ENCODE measurements around the gene SLC1A1. TPM values are rescaled to one million over a fixed set of nuclear protein-coding genes. Genes with fewer than 3 reads are reported as not detected.
"Not testable (repeated sequence)": the region's sequence is repeated elsewhere in the genome, so short reads cannot be mapped to it uniquely, and the experiment has no call there.

The SLC1A1 gene
- total RNA-seq, 1 donor from 2014 or later, result 52.7 TPM

DNA sequence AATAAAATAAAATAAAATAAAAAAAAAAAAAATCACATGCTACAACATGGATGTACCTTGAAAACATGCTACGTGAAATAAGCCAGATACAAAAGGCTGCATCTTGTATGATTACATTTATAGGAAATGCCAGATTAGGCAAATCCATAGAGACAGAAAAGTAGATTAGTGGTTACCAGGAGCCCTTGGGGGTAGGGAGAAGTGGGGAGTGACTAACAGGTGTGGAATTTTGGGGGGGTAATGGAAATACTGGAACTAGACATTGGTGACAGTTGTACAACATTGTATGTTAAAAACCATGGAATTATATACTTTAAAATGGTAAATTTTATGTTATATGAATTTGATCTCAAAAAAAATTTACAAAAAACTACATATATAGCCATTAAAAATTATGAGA, 47.3 kb downstream of the SLC1A1 start:
- TF ChIP-seq, protein P1, sequence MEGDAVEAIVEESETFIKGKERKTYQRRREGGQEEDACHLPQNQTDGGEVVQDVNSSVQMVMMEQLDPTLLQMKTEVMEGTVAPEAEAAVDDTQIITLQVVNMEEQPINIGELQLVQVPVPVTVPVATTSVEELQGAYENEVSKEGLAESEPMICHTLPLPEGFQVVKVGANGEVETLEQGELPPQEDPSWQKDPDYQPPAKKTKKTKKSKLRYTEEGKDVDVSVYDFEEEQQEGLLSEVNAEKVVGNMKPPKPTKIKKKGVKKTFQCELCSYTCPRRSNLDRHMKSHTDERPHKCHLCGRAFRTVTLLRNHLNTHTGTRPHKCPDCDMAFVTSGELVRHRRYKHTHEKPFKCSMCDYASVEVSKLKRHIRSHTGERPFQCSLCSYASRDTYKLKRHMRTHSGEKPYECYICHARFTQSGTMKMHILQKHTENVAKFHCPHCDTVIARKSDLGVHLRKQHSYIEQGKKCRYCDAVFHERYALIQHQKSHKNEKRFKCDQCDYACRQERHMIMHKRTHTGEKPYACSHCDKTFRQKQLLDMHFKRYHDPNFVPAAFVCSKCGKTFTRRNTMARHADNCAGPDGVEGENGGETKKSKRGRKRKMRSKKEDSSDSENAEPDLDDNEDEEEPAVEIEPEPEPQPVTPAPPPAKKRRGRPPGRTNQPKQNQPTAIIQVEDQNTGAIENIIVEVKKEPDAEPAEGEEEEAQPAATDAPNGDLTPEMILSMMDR (IDR thresholded peaks at IDR 0.05), result no peak
- Histone ChIP-seq H3K27me3 (no peaks in the 10 kb centered on the region), H3K4me1 (no peaks in the 10 kb centered on the region), H3K27ac (no peak overlapping the region), H3K9me3 (no peaks in the 10 kb centered on the region), H3K4me3 (no peak overlapping the region), H3K36me3 (no peaks in the 10 kb centered on the region)
- intact Hi-C loops (cut with DNase I), result no loop called here
- DNase-seq, result no peak
- ATAC-seq, result no peak

DNA sequence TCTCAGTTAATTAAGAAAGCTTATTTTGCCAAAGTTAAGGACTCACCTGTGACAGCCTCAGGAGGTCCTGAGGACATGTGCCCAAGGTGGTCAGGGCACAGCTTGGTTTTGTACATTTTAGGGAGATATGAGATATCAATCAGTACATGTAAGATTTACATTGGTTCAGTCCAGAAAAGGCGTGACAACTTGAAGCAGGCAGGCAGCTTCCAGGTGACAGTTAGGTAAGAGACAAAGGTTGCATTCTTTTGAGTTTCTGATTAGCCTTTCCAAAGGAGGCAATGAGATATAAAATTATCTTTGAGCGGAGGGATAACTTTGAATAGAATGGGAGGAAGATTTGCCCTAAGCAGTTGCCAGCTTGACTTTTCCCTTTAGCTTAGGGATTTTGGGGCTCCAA, 47.8 kb downstream of the SLC1A1 start:
- Histone ChIP-seq H3K4me1 (no peaks in the 10 kb centered on the region), H3K27ac (no peak overlapping the region), H3K36me3 (no peaks in the 10 kb centered on the region), H3K27me3 (no peaks in the 10 kb centered on the region), H3K9me3 (no peaks in the 10 kb centered on the region), H3K4me3 (no peak overlapping the region)
- TF ChIP-seq, protein P1 (IDR thresholded peaks at IDR 0.05), result no peak
- ATAC-seq (no peak), DNase-seq (no peak)
- intact Hi-C loops (cut with DNase I), result no loop called here

DNA sequence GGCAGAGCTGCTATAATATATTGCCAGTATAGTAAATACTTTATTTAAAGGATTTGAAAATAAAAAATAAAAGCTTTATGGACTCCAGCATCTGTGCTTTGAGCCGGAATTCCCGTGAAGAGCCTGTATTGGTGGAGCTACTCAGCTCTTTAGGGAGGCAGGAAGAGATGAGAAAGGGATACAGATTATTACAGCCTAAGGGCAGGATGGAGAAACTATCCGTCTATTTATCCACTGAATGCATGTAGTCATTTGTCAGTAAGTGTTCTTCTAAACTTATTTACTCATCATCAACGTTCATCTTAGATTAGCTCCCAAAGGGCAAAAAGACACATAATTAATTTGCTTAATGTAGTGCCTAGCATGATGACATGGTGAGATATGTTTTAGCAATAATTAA, 48.4 kb downstream of the SLC1A1 start:
- H3K27me3 ChIP-seq, result no peaks in the 10 kb centered on the region
- H3K4me1 ChIP-seq, result no peaks in the 10 kb centered on the region
- TF ChIP-seq, protein P1 (IDR thresholded peaks at IDR 0.05), result no peak
- intact Hi-C loops (cut with DNase I), result no loop called here
- no peak overlapping the region for H3K27ac ChIP-seq
- DNase-seq (no peak), ATAC-seq (no peak)
- no peak overlapping the region for H3K4me3 ChIP-seq
- H3K36me3 ChIP-seq, result no peaks in the 10 kb centered on the region
- no peaks in the 10 kb centered on the region for H3K9me3 ChIP-seq

DNA sequence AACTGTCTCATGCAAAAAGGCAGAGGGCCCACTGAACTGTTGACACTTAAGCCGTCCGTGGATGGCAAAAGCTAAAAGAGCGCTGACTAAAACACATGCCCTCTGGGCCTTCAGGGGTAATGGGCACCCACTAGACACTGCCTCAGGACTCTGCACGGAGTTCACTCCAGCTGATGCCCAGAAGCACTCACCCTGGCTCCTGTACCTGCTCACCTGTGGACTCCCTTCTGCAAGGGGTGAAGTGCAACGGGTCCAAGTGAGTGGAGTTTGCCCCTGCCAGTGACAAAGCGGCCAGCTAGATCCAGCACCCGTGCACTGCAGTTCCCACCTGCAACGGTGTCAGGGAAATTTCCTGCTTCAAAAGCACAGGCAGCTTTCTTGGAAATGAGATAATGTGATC, 50.2 kb downstream of the SLC1A1 start:
- no peaks in the 10 kb centered on the region for H3K27me3 ChIP-seq
- no peak overlapping the region for H3K27ac ChIP-seq
- H3K36me3 ChIP-seq, result no peaks in the 10 kb centered on the region
- no peak overlapping the region for H3K4me3 ChIP-seq
- no peak for DNase-seq
- intact Hi-C loops (cut with DNase I), result no loop called here
- ATAC-seq, result no peak
- TF ChIP-seq, protein P1 (IDR thresholded peaks at IDR 0.05), result no peak
- H3K9me3 ChIP-seq, result no peaks in the 10 kb centered on the region
- H3K4me1 ChIP-seq, result no peaks in the 10 kb centered on the region

DNA sequence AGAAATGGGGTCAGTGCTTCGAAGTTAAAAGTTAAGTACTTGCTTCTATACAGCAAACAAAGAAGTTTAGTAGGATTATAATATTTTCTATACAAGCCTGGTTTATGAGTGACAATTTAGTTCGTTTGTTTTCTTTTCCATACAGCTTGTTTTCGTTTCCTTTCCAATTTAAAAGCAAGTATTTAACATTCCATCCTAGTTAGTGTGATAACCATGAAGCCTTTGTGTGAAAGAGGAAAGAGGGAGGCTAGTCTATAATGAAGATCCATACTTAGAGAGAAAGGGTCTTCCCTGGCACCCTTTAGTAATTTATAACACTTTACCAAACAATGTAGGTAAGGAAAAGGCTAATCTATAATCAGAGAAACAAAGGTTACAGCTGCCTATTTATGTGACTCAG, 51.0 kb downstream of the SLC1A1 start:
- Histone ChIP-seq H3K27me3 (no peaks in the 10 kb centered on the region), H3K27ac (no peak overlapping the region), H3K4me3 (no peak overlapping the region), H3K4me1 (no peaks in the 10 kb centered on the region), H3K9me3 (no peaks in the 10 kb centered on the region), H3K36me3 (no peaks in the 10 kb centered on the region)
- intact Hi-C loops (cut with DNase I), result no loop called here
- DNase-seq, result no peak
- ATAC-seq, result no peak
- TF ChIP-seq, protein P1 (IDR thresholded peaks at IDR 0.05), result no peak

DNA sequence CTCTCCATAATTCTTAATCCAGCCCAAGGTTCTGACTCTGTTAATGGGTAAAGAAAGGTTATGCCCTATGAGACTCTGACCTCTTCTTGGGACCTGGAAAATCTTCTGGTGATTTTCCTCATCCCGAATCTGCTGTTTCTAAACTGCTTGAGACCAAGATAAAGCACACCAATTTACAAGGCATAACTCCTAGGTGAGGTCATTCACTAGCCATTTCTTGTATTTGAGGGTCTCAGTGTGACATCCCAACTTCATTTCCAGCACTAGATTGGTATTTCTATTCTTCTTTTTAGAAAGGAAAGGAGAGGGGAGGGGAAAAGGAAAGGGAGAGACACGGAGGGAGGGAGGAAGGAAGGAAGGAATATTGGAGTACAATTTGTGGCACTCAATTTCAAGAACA, 51.6 kb downstream of the SLC1A1 start:
- ATAC-seq (no peak), DNase-seq (no peak)
- Histone ChIP-seq H3K4me3 (no peak overlapping the region), H3K27me3 (no peaks in the 10 kb centered on the region), H3K27ac (no peak overlapping the region), H3K4me1 (no peaks in the 10 kb centered on the region), H3K36me3 (no peaks in the 10 kb centered on the region), H3K9me3 (no peaks in the 10 kb centered on the region)
- TF ChIP-seq, protein P1 (IDR thresholded peaks at IDR 0.05), result no peak
- intact Hi-C loops (cut with DNase I), result no loop called here

DNA sequence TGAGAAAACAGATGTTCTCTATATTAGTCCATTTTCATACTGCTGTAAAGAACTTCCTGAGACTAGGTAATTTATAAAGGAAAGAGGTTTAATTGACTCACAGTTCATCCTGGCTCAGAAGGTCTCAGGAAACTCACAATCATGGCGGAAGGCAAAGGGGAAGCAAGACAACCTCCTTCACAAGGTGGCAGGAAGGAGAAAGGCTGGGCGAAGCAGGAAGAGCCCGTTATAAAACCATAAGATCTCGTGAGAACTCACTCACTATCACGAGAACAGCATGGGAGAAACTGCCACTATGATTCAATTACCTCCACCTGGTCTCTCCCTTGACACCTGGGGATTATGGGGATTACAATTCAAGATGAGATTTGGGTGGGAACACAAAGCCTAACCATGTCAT, 54.4 kb downstream of the SLC1A1 start:
- H3K27me3 ChIP-seq; DNase-seq; ATAC-seq; intact Hi-C loops (cut with DNase I); H3K36me3 ChIP-seq; H3K27ac ChIP-seq; H3K4me3 ChIP-seq; H3K9me3 ChIP-seq; H3K4me1 ChIP-seq: not testable (repeated sequence)

All from upper lobe of right lung (tissue), 1 donor.